Measurements from ENCODE around the gene IFT27.

Gene IFT27

DNA sequence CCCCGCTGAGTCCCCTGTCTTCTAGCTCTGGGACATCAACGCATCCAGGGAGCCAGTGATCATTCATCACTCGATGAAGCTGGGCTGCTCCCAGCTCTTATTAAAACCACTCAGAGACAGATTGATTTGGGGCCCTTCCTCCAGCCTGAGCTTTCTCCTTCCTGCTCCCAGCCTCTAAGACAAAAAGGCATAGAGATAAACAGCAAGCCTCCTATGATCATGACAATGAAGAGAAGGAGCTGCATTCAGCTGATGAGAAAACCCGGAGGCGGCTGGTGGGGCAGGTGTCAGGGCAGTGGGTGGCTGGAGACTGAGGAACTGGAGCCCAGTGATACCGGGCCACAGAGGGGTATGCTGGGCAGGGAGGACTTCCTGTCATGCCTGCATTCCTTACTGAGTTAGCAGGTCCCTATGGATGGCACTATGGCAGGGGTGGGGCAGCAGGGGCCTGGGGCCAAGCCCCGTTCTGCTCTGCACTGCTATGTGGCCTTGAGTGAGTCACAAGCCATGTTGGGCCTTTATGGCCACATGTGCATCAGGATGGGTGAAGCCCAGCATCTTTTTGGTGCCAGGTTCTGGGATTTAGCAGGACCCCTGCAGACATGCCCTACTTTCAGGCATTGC is 20.7 kb upstream of the IFT27 start:
- DNase-seq = no peak

- no peak for DNase-seq
These were observed 19.7 kb upstream of the IFT27 start for GRCh38 chr22:36795633-36796032.

DNA sequence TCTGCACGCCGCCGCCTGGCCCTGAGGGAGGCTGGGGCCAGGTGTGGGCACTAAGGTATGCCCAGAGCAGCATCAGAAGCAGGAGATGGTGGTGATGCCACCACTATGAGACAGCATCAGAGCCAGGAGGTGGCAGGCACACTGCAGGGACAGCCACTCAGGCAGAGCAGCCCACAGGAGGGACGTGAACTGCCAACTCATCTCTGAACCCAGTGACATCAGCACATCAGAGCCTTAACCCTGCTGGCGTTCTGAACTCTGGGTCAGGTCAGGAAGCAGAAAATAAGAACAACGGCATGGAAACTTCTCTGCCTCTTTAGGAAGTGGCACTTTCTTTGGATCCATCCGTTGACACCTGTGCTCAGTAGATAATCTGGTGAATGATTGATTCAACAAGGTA is 14.7 kb upstream of the IFT27 start:
- no peak for DNase-seq

- no peak for DNase-seq
These were observed 11.5 kb upstream of the IFT27 start for GRCh38 chr22:36787204-36787988.

DNA sequence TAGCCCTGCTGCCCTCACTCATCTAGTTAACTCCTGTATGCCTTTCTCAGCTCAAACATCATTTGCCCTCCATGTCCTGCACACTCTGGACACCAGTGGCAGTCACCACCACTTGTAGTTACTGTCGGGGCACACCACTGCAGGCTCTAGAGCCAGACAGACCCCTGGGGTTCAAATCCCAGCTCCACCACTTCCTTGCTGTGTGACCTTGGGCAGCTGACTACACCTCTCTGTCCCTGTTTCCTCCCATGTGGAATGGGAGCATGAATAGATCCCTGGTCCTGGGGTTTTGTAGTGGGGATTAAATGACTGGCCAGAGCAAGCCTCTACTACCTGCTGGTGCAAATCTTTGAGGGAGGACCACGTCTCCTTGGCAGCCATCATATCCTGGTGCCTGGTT is 7.8 kb upstream of the IFT27 start:
- no peak for DNase-seq

DNA sequence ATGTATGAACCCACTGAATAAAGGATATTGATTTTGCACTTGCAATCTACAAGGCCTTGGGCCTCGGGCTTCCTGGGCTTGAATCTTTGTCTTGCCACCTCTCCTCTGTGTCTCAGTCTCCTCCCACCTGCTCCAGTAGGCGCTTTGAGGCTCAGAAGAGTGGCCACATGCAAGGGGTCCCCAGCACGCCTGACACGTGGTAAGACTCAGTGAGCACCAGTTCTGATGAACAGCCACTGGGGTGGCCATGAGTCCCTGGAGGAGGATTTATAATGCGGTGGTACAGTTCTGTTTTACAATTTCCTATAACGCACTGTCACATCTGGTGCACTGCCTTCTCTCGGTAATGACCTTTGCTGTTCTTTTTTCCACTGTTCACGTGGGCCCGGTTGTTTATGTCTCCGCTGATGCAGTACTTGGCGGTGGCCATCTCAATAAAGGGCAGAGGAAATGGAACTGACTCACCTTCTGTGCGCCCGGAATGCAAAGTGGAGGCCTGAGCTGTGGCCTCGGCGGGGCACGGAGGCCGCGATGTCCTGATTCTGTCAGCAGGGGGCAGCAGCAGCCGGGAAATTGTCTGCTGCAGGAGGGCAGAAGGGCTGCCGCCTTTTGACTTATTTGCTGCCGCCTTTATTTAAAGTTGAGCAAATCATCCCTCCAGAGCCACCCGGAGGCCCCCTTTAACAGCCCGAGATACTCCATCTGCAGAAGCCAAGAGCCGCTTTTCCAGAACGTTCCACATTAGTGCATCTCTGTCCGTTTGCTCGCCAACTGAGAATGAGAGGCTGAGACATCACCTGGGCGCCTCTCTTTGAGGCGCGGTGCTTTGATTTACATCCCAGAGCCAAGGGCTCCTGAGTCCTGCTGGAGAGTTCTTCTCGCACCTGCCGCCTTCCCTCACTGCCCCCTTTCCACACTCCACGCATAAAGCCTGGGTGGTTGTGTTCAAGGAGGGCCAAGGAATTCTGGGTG is 6.0 kb upstream of the IFT27 start:
- peak; percentile 57 for DNase-seq

DNA sequence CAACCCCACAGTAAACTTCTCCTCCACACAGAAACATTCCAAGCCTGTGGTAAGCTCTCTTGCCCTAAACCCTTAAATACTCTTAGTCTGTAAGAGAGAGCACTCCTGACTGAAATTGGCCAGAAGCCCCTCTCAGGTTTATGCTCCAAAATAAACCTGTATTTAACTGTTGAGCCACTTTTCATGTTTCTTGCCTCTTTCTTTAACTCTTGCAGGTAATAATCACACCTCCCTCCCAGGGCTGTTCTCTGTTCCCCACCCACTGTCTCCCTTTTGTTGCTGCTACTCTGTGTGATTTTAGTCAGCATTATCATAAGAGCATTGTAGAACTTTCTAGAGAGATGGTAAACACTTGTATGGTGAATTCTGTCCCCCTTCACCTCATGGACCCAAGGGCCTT is 2.1 kb upstream of the IFT27 start:
- no peak for DNase-seq

DNA sequence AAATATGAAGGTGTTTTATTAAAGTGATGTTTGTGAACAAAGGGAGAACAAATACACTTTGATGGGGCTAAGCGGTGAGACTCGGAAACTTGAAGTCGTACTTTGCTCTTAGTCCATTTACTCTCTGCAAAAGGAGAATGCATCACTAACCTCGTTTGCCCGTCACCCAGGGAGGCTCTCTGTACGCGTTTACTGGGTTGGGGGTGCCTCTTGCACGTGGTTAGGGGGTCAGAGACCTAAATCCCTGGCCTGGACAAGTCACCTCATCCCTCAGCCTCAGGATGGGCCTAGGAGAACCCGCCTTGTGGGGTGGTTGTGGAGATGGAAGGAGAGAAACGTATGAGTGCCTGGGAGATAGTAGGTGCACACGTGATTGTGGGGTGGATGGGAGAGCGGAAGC is 803 bp upstream of the IFT27 start:
- DNase-seq = no peak

DNA sequence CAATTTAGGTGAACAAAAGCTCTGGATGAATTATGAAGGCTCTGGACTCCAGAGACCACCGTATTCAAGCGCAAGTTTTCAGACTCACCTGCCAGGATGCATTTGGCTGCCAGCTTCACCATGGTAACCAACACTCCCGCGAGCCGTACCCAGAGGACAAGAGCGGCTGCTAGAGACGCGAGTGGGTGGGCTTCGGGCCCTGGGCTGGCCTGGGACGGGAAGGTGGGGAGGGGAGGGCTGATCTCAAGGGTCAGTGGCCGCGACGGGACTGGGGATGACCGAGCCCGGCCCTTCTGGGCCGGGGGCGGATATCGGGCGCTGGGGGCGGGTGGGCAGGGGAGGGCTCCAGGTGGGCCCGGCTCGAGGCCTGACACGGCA is 344 bp downstream of the IFT27 start:
- DNase-seq = peak; percentile 32

DNA sequence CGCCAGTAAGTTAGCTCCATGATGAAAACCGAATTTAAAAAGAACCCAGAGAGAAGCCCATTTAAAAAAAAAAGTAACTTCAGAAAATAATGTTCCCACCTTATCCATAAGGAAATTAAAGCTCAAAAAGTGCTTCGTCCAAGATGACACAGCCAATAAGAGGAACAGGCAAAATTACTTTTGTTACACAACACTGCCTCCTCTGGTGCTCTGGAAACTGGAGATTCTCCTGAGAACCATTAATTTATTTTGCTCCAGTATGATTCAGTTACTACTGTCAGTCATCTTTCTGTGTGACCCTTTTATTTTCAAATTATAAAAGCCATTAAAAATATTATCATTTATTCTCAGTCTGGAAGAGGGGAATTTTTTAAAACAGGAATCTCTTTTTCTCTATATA is 2.0 kb downstream of the IFT27 start:
- peak; percentile 15 for DNase-seq

GRCh38 chr22:36772451-36772850 is 3.5 kb downstream of the IFT27 start:
- no peak for DNase-seq

- no peak for DNase-seq
These were observed 4.4 kb downstream of the IFT27 start for GRCh38 chr22:36771356-36772063.

- no peak for DNase-seq
These were observed 5.2 kb downstream of the IFT27 start for GRCh38 chr22:36770513-36771231.

GRCh38 chr22:36769541-36770512 is 6.1 kb downstream of the IFT27 start:
- no peak for DNase-seq

DNA sequence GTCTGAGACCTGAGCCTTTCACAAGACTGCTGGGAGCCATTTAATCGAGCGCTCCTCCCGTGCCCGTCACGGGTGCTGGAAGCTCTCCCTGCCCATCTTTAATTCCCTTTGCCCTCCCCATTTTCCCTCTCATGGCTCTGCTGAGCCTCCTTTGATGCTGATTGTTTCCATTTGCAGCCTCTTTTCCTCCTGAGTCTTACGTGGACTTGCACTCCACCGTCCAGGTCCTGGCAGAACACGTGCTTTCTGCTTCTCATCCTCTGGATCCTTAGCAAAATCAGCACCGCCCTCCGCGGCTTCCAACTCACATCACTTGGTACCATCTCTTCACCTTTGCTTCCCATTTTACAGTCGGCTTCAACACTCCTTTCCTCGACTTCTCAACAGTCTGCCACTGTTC is 7.3 kb downstream of the IFT27 start:
- DNase-seq = no peak

DNA sequence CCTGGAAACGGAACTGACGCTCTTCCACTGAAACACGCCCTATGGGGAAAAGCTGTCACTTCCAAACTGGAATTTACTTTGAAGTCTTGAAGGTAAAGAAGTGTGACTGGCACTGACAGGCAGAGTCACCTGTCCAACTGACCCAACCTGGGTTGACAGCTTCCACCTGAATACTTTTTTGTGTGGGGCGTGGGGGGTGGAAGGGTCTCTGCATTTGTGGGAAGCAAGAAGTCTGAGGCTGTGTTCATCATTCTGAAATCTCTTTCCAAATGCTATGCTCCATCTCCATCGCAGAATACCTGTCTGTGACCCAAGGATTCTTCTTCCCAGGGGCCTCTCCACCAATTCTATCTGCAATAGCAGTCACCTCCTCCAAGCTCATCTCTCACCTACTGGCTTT is 7.8 kb downstream of the IFT27 start:
- no peak for DNase-seq

DNA sequence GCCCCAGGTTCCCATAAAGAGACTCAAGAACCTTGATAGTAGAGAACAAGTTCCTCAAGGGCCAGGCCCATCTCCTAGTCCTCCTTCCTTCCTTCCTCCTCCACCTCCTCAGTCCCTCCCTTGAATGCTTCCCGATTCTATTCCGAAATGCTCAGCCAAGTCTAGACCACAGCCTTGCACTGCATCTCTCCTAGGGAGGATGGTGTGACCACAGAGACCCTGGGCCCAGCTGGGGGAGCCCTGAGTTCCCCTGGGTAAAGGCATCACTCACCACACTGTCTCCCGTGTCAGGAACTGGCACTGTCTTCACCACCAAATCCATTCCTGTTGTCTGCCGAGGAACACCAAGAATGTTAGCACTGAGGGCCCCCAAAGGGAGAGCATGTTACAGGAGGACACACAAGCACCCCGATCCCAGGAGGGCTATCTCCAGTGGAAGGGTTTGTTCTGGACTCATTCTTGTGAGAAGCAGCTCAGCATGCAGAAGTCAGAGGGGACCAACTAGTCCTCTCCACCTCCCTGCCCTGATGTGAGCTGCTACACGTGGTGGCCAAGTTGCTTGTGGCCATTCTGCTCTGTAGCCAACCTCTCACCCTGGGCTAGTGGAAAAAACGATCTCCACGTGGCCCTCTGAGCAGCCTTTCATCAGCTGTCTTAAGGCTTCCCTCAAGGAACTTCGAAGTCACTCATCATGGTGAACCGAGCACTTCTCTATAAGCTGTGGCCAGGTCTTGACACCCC is 8.7 kb downstream of the IFT27 start:
- no peak for DNase-seq

- no peak for DNase-seq
These were observed 9.9 kb downstream of the IFT27 start for GRCh38 chr22:36765943-36766450.

- DNase-seq = no peak
These were observed 10.6 kb downstream of the IFT27 start for GRCh38 chr22:36765131-36765942.
